ENCODE data around the gene OR51E2. TPM values are rescaled to one million over a fixed set of nuclear protein-coding genes. Genes with fewer than 3 reads are reported as not detected.
A peak's percentile ranks its signal among the peaks of the same experiment; 100 is the strongest.
"Not testable (repeated sequence)": the region's sequence is repeated elsewhere in the genome, so short reads cannot be mapped to it uniquely, and the experiment has no call there.

The OR51E2 gene, protein sequence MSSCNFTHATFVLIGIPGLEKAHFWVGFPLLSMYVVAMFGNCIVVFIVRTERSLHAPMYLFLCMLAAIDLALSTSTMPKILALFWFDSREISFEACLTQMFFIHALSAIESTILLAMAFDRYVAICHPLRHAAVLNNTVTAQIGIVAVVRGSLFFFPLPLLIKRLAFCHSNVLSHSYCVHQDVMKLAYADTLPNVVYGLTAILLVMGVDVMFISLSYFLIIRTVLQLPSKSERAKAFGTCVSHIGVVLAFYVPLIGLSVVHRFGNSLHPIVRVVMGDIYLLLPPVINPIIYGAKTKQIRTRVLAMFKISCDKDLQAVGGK
- polyA plus RNA-seq (2012; ENCODE audit: missing spikeins): not detected

GRCh38 chr11:4697585-4697984 lies at the start of gene OR51E2:
OR51E2 (minus strand) TSS chr11:4697853; CDS start chr11:4682711, 15,142 bp downstream.
- no peak for DNase-seq (ENCODE audit: insufficient read length)
- TF ChIP-seq POLR2AphosphoS5 (IDR thresholded peaks at IDR 0.05; ENCODE audit: low read depth, low read length): no peak
- TF ChIP-seq POLR2A (IDR thresholded peaks at IDR 0.05; ENCODE audit: low read depth, low read length): no peak
- TF ChIP-seq TAF1 (IDR thresholded peaks at IDR 0.05; ENCODE audit: borderline replicate concordance, low read depth, low read length): no peak
- FAIRE-seq: no peak

GRCh38 chr11:4740735-4741134 lies 43.1 kb upstream of the OR51E2 start:
- no peak for TF ChIP-seq POLR2A (IDR thresholded peaks at IDR 0.05; ENCODE audit: low read depth, low read length)
- FAIRE-seq (no peak), DNase-seq (ENCODE audit: insufficient read length) (no peak)

DNA sequence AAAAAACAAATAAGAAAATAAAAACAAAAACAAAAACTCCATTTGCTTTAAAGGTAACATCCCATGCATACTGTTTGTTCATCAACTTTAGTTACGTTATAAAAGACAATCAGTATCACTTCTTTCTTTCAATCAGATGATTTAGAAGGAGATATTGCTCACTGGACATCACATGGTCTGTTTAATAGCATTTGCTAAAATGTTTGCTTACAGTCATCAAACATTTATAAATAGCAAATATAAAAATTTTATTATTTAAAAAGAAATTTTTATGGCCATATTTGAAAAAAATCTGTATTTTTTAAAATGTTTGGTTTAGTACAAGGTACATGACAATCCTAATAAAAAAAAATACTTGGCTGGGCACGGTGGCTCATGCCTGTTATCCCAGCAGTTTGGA lies 29.5 kb upstream of the OR51E2 start:
- no peak for TF ChIP-seq TAF1 (IDR thresholded peaks at IDR 0.05; ENCODE audit: borderline replicate concordance, low read depth, low read length)
- TF ChIP-seq POLR2A (IDR thresholded peaks at IDR 0.05; ENCODE audit: low read depth, low read length): no peak
- no peak for TF ChIP-seq POLR2AphosphoS5 (IDR thresholded peaks at IDR 0.05; ENCODE audit: low read depth, low read length)
- no peak for FAIRE-seq

GRCh38 chr11:4722616-4723534 lies 25.2 kb upstream of the OR51E2 start:
- FAIRE-seq: peak; percentile 9
- DNase-seq (ENCODE audit: insufficient read length): not testable (repeated sequence)

More for the DNA sequence above, 29.5 kb upstream of the OR51E2 start:
- DNase-seq (ENCODE audit: insufficient read length): no peak

DNA sequence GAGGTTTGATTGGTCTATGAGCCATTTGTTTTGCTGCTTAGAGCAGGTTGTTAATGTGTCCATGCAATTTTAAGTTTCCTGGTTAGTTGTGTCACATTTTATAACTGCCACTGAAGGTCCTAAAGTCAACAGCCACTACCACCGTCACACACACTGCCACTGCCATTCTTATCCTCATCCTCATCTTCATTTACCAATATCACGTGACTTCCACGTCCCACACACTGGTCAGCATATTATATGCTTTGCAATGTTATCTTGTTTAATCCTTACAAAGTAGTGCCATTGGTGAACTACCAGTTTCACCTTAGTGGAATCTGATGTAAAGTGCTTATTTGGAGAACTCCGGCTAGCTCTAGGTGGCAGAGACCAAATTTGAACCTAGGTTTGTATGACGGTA lies 16.6 kb upstream of the OR51E2 start:
- FAIRE-seq (no peak), DNase-seq (ENCODE audit: insufficient read length) (no peak)
- TF ChIP-seq POLR2AphosphoS5 (IDR thresholded peaks at IDR 0.05; ENCODE audit: low read depth, low read length): no peak
- no peak for TF ChIP-seq POLR2A (IDR thresholded peaks at IDR 0.05; ENCODE audit: low read depth, low read length)

- FAIRE-seq: no peak
- no peak for DNase-seq (ENCODE audit: insufficient read length)
- TF ChIP-seq POLR2AphosphoS5 (IDR thresholded peaks at IDR 0.05; ENCODE audit: low read depth, low read length): no peak
- no peak for TF ChIP-seq POLR2A (IDR thresholded peaks at IDR 0.05; ENCODE audit: low read depth, low read length)
- no peak for TF ChIP-seq TAF1 (IDR thresholded peaks at IDR 0.05; ENCODE audit: borderline replicate concordance, low read depth, low read length)
These were observed 15.6 kb upstream of the OR51E2 start for GRCh38 chr11:4713241-4713640.

- no peak for DNase-seq (ENCODE audit: insufficient read length)
- no peak for FAIRE-seq
These were observed 7.2 kb upstream of the OR51E2 start for GRCh38 chr11:4704790-4705334.

DNA sequence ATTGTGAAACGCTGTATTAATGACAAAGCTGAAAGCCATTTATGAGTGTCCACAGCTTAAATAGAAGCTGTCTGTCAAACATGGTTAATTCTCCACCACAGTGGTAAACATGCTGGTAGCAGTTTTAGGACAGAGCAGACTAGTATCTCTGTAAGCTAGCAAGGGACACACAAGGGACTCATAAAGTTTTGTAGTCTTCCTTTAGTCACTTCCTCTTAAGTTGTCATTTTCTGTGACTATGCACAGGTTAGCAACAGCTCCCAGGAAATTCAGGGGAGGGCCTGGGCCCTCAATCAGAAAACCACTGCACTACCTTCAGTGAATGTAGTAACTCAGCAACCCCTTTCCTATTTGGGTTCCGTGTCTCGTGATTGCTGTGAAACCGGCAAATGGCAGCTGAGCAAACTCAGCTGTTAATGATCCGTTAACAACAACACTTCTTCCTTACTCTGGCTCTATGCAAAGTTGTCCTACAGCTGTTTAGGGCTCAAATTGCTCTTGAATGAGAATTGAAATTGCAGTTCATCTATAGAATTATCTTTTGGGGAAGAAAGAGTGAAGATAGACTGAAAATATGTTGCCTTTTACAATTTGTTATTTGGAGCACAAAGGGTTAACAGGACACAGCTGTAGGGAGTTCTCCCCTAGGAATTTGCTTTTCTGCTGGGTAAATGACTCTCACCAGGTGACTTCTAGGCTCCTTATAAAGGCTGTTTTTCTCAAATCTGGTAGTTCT lies 6.6 kb upstream of the OR51E2 start, which contains the start of gene MMP26:
Gene MMP26, plus strand, starts transcription at position 731 of the 736 bp plus-strand sequence.
- TF ChIP-seq TAF1 (IDR thresholded peaks at IDR 0.05; ENCODE audit: borderline replicate concordance, low read depth, low read length): no peak
- DNase-seq (ENCODE audit: insufficient read length): no peak
- peak; percentile 85 for FAIRE-seq

More at GRCh38 chr11:4704790-4705334, 7.2 kb upstream of the OR51E2 start:
- TF ChIP-seq POLR2AphosphoS5 (IDR thresholded peaks at IDR 0.05; ENCODE audit: low read depth, low read length) (no peak), TAF1 (IDR thresholded peaks at IDR 0.05; ENCODE audit: borderline replicate concordance, low read depth, low read length) (no peak), POLR2A (IDR thresholded peaks at IDR 0.05; ENCODE audit: low read depth, low read length) (no peak)

DNA sequence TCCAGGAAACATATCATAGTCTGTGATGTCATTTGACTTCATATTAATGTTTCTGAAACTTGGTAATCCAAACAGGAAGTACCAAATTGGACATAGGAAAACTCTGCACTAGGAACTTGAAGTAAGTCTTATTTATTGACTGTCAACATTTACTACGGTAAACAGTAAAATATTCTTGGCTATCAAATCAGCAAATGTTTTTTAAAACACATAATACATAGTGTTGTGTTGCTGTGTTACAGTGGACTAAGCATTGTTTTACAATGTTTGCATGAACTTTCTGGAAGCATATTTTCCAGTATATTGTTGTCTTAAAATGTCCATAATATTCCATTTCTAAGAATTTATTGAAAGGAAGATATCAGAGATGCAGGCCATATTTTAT lies 2.8 kb upstream of the OR51E2 start:
- FAIRE-seq: no peak

GRCh38 chr11:4699697-4700435 lies 2.2 kb upstream of the OR51E2 start:
- TF ChIP-seq POLR2AphosphoS5 (IDR thresholded peaks at IDR 0.05; ENCODE audit: low read depth, low read length) (no peak), POLR2A (IDR thresholded peaks at IDR 0.05; ENCODE audit: low read depth, low read length) (no peak), TAF1 (IDR thresholded peaks at IDR 0.05; ENCODE audit: borderline replicate concordance, low read depth, low read length) (no peak)
- DNase-seq (ENCODE audit: insufficient read length): no peak
- peak; percentile 88 for FAIRE-seq

More for the DNA sequence above, 2.8 kb upstream of the OR51E2 start:
- no peak for DNase-seq (ENCODE audit: insufficient read length)
- no peak for TF ChIP-seq TAF1 (IDR thresholded peaks at IDR 0.05; ENCODE audit: borderline replicate concordance, low read depth, low read length)
- no peak for TF ChIP-seq POLR2A (IDR thresholded peaks at IDR 0.05; ENCODE audit: low read depth, low read length)
- no peak for TF ChIP-seq POLR2AphosphoS5 (IDR thresholded peaks at IDR 0.05; ENCODE audit: low read depth, low read length)

DNA sequence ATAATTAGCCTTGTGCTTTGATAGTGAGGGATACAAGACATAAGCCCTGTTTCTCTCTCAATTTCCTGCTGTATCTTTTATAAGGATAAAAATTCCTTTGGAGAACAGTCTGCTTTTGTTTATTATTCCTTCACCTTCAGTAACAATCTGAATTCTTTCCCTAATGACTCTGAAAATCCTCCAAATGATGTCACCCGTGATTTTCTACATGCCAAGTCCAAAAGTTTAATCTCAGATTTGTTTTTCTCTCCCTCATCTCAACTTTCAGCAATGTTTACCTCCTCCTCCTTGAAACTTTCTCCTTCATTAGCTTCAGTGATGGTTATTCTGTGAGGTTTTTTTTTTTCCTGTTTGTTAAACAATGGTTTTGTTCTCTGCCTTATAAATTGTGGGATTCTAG lies 2.2 kb downstream of the OR51E2 start:
- DNase-seq (ENCODE audit: insufficient read length): no peak
- TF ChIP-seq POLR2AphosphoS5 (IDR thresholded peaks at IDR 0.05; ENCODE audit: low read depth, low read length) (no peak), POLR2A (IDR thresholded peaks at IDR 0.05; ENCODE audit: low read depth, low read length) (no peak), TAF1 (IDR thresholded peaks at IDR 0.05; ENCODE audit: borderline replicate concordance, low read depth, low read length) (no peak)
- FAIRE-seq: no peak
